ENCODE measurements around the gene TRPC4AP.

- TF ChIP-seq POLR2A (IDR thresholded peaks at IDR 0.05) = no peak
- TF ChIP-seq, protein P1, sequence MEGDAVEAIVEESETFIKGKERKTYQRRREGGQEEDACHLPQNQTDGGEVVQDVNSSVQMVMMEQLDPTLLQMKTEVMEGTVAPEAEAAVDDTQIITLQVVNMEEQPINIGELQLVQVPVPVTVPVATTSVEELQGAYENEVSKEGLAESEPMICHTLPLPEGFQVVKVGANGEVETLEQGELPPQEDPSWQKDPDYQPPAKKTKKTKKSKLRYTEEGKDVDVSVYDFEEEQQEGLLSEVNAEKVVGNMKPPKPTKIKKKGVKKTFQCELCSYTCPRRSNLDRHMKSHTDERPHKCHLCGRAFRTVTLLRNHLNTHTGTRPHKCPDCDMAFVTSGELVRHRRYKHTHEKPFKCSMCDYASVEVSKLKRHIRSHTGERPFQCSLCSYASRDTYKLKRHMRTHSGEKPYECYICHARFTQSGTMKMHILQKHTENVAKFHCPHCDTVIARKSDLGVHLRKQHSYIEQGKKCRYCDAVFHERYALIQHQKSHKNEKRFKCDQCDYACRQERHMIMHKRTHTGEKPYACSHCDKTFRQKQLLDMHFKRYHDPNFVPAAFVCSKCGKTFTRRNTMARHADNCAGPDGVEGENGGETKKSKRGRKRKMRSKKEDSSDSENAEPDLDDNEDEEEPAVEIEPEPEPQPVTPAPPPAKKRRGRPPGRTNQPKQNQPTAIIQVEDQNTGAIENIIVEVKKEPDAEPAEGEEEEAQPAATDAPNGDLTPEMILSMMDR (IDR thresholded peaks at IDR 0.05) = no peak
Measured at GRCh38 chr20:35006009-35006408, 86.6 kb downstream of the TRPC4AP start.
